ENCODE measurements around the gene MTX1. TPM values are rescaled to one million over a fixed set of nuclear protein-coding genes. Genes with fewer than 3 reads are reported as not detected.

The MTX1 gene
- total and polyA plus RNA-seq, 2 experiments from 2014 or later = 77.7 to 106 TPM

- peaks cover 20% of the 10 kb centered on the region; the same call in 1 of the 2 replicates for H3K36me3 ChIP-seq (ENCODE audit: insufficient read depth)
- no peak for ATAC-seq
- no peaks in the 10 kb centered on the region; the same call in 2 of the 3 replicates for H3K9me3 Mint-ChIP-seq
These were observed 29.1 kb upstream of the MTX1 start for GRCh38 chr1:155179112-155180031.

More at GRCh38 chr1:155179112-155180031, 29.1 kb upstream of the MTX1 start:
- Histone ChIP-seq H3K27me3 (ENCODE audit: insufficient read depth) (no peaks in the 10 kb centered on the region), H3K4me3 (no peak overlapping the region), H3F3A (replicated peaks; ENCODE audit: low read depth) (peaks cover 7% of the 10 kb centered on the region; the same call in 1 of the 2 replicates), H2AFZ (no peak overlapping the region), H4K20me1 (replicated peaks; ENCODE audit: insufficient read depth) (no peaks in the 10 kb centered on the region), H3K9me2 (ENCODE audit: insufficient read depth) (no peaks in the 10 kb centered on the region), H3K79me2 (replicated peaks; ENCODE audit: insufficient read depth) (0 out of 2 replicates have a peak, but pooled peaks cover 3% of the 10 kb centered on the region), H3K4me2 (no peak overlapping the region), H3K27ac (ENCODE audit: low read depth) (no peak overlapping the region), H3K4me1 (ENCODE audit: insufficient read depth) (peaks cover 10% of the 10 kb centered on the region; the same call in 1 of the 2 replicates)
- Mint-ChIP-seq H3K4me3 (no peak overlapping the region), H3K4me1 (peaks cover 17% of the 10 kb centered on the region), H3K27me3 (ENCODE audit: insufficient read depth, low read depth, poor library complexity) (peaks cover 4% of the 10 kb centered on the region), H3K36me3 (ENCODE audit: low read depth) (peaks cover 57% of the 10 kb centered on the region), H3K27ac (no peak overlapping the region)
- TF ChIP-seq ETS1 (IDR thresholded peaks at IDR 0.05) (no peak), STAT1 (IDR thresholded peaks at IDR 0.05; ENCODE audit: unreplicated experiment) (no peak), ZNF462 (CRISPR knock-in tag; IDR thresholded peaks at IDR 0.05) (no peak), EZH2phosphoT487 (IDR thresholded peaks at IDR 0.05; ENCODE audit: unreplicated experiment) (no peak), CREB1 (CRISPR knock-in tag; IDR thresholded peaks at IDR 0.05; ENCODE audit: low read depth) (no peak), NANOG (IDR thresholded peaks at IDR 0.05; ENCODE audit: borderline replicate concordance) (no peak)
- DNase-seq (ENCODE audit: low spot score) = no peak
